ENCODE results near the gene TREML1.

TREML1 gene

GRCh38 chr6:41164551-41165120, 10.5 kb upstream of the TREML1 start:
- H3K36me3 ChIP-seq (ENCODE audit: low read depth) = no peaks in the 10 kb centered on the region
- no peak overlapping the region for H3K4me3 ChIP-seq (ENCODE audit: severe bottlenecking)
- no peak overlapping the region for H3K27ac ChIP-seq (ENCODE audit: poor library complexity, severe bottlenecking)
- no peak for DNase-seq (ENCODE audit: low spot score)
- no peaks in the 10 kb centered on the region for H3K27me3 ChIP-seq (ENCODE audit: insufficient read depth, poor library complexity, severe bottlenecking)
- TF ChIP-seq CTCF (IDR thresholded peaks at IDR 0.05; ENCODE audit: poor library complexity, severe bottlenecking) = no peak
- H3K4me1 ChIP-seq (ENCODE audit: insufficient read depth, poor library complexity, severe bottlenecking) = no peaks in the 10 kb centered on the region
- ATAC-seq (ENCODE audit: low read depth) = no peak
- H3K9me3 ChIP-seq (ENCODE audit: severe bottlenecking) = no peaks in the 10 kb centered on the region

DNA sequence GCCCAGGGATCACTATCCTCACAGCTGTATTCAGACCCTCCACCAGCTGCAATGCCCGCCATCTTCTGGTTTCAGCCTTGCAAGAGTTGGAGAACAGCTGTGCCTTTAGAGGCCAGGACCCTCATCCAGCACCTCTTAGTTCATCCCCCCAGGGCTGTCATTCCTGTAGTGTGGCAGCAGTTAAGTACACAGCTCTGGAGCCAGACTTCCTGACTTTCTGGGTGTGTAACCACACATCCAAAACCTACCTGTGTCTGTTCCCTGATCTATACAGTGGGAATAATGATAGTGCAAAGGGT, 9.2 kb upstream of the TREML1 start:
- Histone ChIP-seq H3K4me1 (ENCODE audit: insufficient read depth, poor library complexity, severe bottlenecking) (no peaks in the 10 kb centered on the region), H3K27me3 (ENCODE audit: insufficient read depth, poor library complexity, severe bottlenecking) (no peaks in the 10 kb centered on the region), H3K27ac (ENCODE audit: poor library complexity, severe bottlenecking) (no peak overlapping the region), H3K36me3 (ENCODE audit: low read depth) (no peaks in the 10 kb centered on the region), H3K4me3 (ENCODE audit: severe bottlenecking) (no peak overlapping the region), H3K9me3 (ENCODE audit: severe bottlenecking) (no peaks in the 10 kb centered on the region)
- TF ChIP-seq CTCF (IDR thresholded peaks at IDR 0.05; ENCODE audit: poor library complexity, severe bottlenecking) = no peak
- no peak for ATAC-seq (ENCODE audit: low read depth)
- no peak for DNase-seq (ENCODE audit: low spot score)

- Histone ChIP-seq H3K4me1 (ENCODE audit: insufficient read depth, poor library complexity, severe bottlenecking) (no peaks in the 10 kb centered on the region), H3K9me3 (ENCODE audit: severe bottlenecking) (no peaks in the 10 kb centered on the region), H3K27ac (ENCODE audit: poor library complexity, severe bottlenecking) (no peak within 1 kb of the TSS), H3K36me3 (ENCODE audit: low read depth) (no peaks in the 10 kb centered on the region), H3K27me3 (ENCODE audit: insufficient read depth, poor library complexity, severe bottlenecking) (no peaks in the 10 kb centered on the region), H3K4me3 (ENCODE audit: severe bottlenecking) (no peak within 1 kb of the TSS)
- TF ChIP-seq CTCF (IDR thresholded peaks at IDR 0.05; ENCODE audit: poor library complexity, severe bottlenecking) = no peak
- ATAC-seq (ENCODE audit: low read depth) (no peak), DNase-seq (ENCODE audit: low spot score) (no peak)
These were observed 8.7 kb upstream of the TREML1 start, which contains the start of gene TREM2 for GRCh38 chr6:41162687-41163418. Gene TREM2 (minus strand): TSS chr6:41163116. CDS start chr6:41163082, 34 bp downstream.

DNA sequence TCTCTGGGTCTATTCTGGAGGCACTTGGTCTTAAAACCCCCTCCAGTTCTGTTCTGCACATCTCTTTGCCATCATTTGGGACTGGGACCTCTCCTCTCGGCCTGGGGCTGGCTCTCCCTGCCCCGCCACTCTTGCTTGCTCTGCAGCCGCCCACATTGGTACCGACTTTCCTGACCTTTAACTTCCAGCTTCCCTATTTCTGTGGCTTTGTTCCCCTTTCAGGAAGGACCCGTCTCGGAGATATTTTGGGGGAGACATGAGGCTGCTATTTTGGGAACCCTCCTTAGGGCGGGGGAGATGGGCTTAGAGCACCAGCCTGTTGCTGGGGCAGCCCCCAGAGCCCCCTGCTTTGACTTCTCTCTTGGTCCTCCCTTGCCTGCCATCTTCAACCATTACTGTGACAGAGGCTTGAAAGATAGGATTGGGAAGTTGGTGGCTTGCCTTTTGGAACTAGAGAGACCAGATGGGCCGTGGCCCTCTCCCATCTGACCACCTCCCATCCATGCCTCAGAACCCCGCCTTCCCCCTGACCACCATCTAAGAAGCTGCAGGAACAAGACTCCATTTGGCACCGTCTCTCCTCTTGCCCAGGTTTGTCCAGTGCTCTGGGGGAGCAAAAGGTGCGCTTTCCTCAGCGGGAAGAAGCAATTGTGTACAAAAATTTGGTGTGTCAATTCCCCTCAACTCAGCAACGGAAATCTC, 7.9 kb upstream of the TREML1 start:
- TF ChIP-seq CTCF (IDR thresholded peaks at IDR 0.05; ENCODE audit: poor library complexity, severe bottlenecking) = no peak
- Histone ChIP-seq H3K27me3 (ENCODE audit: insufficient read depth, poor library complexity, severe bottlenecking) (no peaks in the 10 kb centered on the region), H3K36me3 (ENCODE audit: low read depth) (no peaks in the 10 kb centered on the region), H3K9me3 (ENCODE audit: severe bottlenecking) (no peaks in the 10 kb centered on the region), H3K4me3 (ENCODE audit: severe bottlenecking) (no peak overlapping the region), H3K4me1 (ENCODE audit: insufficient read depth, poor library complexity, severe bottlenecking) (no peaks in the 10 kb centered on the region), H3K27ac (ENCODE audit: poor library complexity, severe bottlenecking) (no peak overlapping the region)
- no peak for ATAC-seq (ENCODE audit: low read depth)
- no peak for DNase-seq (ENCODE audit: low spot score)

GRCh38 chr6:41161380-41161779, 7.2 kb upstream of the TREML1 start:
- DNase-seq (ENCODE audit: low spot score) = no peak

More at GRCh38 chr6:41161380-41161779, 7.2 kb upstream of the TREML1 start:
- H3K4me1 ChIP-seq (ENCODE audit: insufficient read depth, poor library complexity, severe bottlenecking) = no peaks in the 10 kb centered on the region
- no peaks in the 10 kb centered on the region for H3K9me3 ChIP-seq (ENCODE audit: severe bottlenecking)
- ATAC-seq (ENCODE audit: low read depth) = no peak
- no peak overlapping the region for H3K4me3 ChIP-seq (ENCODE audit: severe bottlenecking)
- no peak for TF ChIP-seq CTCF (IDR thresholded peaks at IDR 0.05; ENCODE audit: poor library complexity, severe bottlenecking)
- no peaks in the 10 kb centered on the region for H3K27me3 ChIP-seq (ENCODE audit: insufficient read depth, poor library complexity, severe bottlenecking)
- H3K36me3 ChIP-seq (ENCODE audit: low read depth) = no peaks in the 10 kb centered on the region
- H3K27ac ChIP-seq (ENCODE audit: poor library complexity, severe bottlenecking) = no peak overlapping the region
